Measurements from ENCODE around the gene FAT3.

The FAT3 gene

DNA sequence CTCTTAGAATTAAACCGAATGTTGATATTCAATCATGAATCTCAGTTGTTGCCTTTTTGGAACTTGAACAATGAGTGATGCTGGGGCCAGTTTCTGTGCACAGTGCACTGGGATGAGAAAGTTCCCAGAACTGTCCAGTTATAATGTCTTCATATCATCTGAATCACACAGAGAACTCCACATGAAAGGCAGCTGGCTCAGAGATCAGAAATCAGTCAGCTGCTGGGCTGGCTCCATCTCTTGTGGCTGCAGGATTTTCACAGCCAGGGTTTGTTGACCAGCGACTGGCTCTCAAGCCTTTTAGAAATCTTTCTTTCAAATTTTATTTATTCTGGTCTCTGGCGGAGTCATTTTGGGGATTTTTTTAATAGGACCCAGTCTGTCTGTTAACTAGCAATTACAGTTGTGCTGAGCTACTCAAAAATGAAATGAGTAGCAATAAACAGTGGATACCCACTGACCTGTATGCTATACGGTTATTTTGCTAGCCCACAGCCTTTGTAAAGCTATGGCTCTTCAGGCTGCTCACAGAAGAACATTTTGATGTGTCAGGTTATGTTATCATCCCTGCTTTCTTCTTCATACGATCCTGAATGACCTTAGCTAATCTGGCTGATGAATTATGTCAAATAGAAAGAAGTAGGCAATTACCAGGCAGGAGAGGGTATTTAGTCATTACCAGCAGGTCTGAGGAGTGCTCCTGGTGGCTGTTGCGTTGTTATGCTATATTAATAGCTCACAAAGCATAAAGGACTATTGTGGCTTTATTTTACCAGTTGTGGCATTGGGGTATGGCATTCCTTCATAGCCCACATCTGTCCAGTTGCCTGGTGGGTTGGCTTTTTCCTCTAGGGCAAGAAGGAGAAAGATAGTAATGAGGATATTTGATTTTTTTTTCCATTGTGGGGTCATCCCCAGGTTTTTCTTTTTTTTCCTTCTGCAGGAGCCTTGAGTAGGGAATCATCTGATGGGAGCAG lies 3.6 kb downstream of the FAT3 start:
- no peak for DNase-seq

- no peak for DNase-seq
Measured at GRCh38 chr11:92236856-92237255, 12.2 kb downstream of the FAT3 start.

DNA sequence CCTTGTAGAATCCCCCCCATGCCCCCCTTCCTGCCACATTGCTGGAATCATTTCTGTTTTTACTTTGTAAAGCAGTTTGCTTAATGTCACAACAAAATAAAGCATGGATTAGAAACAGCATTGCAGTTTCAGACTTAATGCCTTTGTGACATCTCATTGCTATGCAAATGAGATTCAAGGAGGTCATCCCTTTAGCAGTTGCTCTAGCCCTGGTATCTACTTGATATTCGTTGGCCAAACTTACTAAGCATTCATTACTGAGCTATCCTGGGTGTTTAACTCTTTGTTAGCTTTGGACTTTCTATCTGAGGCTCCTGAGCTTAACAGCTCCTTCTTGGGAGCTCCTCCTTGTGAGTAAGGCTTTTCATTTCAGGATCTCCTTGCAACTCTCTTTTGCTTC lies 16.3 kb downstream of the FAT3 start:
- DNase-seq = no peak

DNA sequence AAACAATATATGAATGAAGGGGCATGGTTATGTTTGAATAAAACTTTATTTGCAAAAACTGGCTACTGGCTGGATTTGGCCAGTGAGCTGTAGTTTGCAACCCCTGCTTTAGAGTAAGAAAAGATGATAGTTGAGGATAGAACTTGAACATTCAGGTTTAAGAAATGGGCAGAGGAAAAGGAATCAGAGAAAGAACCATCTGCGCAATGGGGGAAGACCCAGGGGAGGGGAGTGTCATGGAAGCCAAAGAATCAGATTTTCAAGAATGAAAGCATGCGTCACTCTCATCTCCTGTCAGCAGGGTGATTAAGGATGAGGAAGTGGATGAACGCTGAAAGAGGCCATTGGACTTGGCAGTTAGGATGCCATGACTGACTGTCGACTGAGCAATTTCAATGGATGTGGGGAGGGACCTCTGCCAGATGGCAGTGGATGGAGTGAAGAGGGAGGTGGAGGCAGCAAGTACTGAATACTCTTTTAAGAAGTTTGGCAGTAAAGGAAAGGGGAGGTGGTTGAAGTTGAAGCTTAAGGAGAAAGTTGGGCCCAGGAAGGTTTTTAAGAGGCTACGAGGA lies 21.2 kb downstream of the FAT3 start:
- no peak for DNase-seq

- DNase-seq = no peak
Measured at GRCh38 chr11:92246630-92247029, 22.0 kb downstream of the FAT3 start.

GRCh38 chr11:92249156-92249753 lies 24.6 kb downstream of the FAT3 start:
- no peak for DNase-seq

DNA sequence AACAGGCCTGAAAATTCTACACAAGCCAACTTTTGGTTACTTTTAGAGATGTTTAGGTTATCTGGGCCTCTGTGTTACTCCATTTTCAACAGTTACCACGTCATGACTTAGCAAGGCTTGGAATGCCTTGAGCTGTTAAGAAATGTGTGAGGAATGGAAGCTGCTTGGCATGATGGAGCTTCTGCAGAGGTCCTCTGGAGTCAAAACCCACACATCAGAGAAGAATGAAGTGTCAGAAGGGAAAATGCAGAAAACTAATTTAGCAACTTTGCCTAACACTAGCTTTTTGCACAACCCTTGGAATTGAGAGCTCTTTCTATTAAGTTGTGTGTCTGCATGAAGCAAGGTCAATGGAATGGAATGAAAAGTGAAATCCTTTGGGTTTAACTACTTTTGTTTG lies 27.4 kb downstream of the FAT3 start:
- DNase-seq = no peak

GRCh38 chr11:92253421-92253820 lies 28.8 kb downstream of the FAT3 start:
- no peak for DNase-seq

DNA sequence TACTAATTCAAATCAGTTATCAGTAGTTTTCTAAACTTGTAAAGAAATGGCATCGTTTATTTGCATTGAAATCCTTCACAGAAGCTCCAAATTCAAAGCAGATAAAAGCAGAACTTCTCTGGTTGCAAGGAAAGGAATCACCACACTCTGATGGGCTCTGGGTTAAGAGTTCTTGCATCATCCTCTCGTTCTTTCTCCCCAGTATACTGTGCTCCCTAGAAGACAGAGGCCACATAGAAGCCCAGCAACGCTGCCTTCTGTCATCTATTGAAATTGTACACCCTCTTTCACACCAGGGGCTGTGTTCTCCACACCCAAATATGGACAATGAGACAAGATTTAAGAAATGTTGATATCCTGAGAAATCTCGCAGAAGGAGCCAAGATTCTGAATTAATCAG lies 29.3 kb downstream of the FAT3 start:
- no peak for DNase-seq

GRCh38 chr11:92257536-92257935 lies 32.9 kb downstream of the FAT3 start:
- no peak for DNase-seq

GRCh38 chr11:92259861-92260260 lies 35.2 kb downstream of the FAT3 start:
- DNase-seq = no peak

- no peak for DNase-seq
Measured at GRCh38 chr11:92264350-92264749, 39.7 kb downstream of the FAT3 start.

GRCh38 chr11:92266806-92267205 lies 42.2 kb downstream of the FAT3 start:
- no peak for DNase-seq

GRCh38 chr11:92267278-92267677 lies 42.7 kb downstream of the FAT3 start:
- DNase-seq = no peak

- DNase-seq = no peak
Measured at GRCh38 chr11:92267968-92268367, 43.4 kb downstream of the FAT3 start.

DNA sequence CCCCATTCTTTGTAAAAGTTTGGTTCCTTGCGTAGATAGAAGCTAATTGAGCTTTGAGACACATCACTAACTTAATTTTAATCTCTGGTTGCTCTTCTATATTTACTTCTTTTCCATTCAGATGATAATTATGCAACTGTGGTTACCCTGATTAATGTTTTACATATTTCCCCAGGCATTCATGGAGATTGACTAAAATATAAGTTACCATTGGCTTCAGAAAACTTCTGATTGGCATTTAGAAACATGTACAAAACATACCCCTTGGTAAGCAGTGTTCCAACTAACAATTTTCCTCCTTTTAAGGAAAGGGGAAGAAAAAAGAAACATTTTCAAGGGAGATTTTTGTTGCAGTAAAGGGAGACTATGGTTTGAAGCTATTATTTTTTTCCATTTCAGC lies 43.9 kb downstream of the FAT3 start:
- no peak for DNase-seq

- DNase-seq = no peak
Measured at GRCh38 chr11:92269021-92269420, 44.4 kb downstream of the FAT3 start.

DNA sequence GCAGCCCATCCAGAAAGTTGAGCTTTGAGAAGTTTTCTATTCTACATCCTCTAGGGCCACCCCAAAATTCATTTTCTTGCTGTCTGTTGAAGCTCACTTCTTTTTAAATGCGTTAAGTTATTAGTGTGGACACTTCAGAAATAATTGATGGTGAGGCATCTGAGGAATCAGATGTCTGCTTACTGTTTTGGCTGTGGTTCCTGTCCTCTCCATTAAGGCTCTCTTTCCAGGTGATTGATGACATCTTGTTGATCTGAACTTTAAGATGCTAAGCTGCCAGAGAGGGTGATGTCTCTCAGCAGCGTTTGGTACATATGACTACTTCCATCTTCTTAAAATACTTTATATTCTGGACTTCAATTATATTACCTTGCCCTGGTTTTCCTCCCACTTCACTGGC lies 45.2 kb downstream of the FAT3 start:
- no peak for DNase-seq

- DNase-seq = no peak
Measured at GRCh38 chr11:92272651-92273050, 48.0 kb downstream of the FAT3 start.
